Raji (cell line): Measurements from ENCODE around the gene ASTN1.

Experiments used
- POLR2A ChIP-seq: IDR thresholded peaks from 2 replicates; pipeline ENCODE4 v1.6.1; 2011; ENCODE audit warnings: low read depth, low read length, control low read depth; ENCODE audit not compliant: insufficient read depth

Gene ASTN1

GRCh38 chr1:177007437-177008161 lies 156.9 kb downstream of the ASTN1 start:
- no peak for TF ChIP-seq POLR2A

GRCh38 chr1:177002891-177003290 lies 161.6 kb downstream of the ASTN1 start:
- no peak for TF ChIP-seq POLR2A

GRCh38 chr1:177001556-177001955 lies 163.0 kb downstream of the ASTN1 start:
- no peak for TF ChIP-seq POLR2A

GRCh38 chr1:176998183-176998795 lies 166.2 kb downstream of the ASTN1 start:
- TF ChIP-seq POLR2A: no peak

- no peak for TF ChIP-seq POLR2A
These were observed 167.9 kb downstream of the ASTN1 start for GRCh38 chr1:176996456-176997090.

GRCh38 chr1:176994931-176995596 lies 169.4 kb downstream of the ASTN1 start:
- TF ChIP-seq POLR2A: no peak

- TF ChIP-seq POLR2A: no peak
These were observed 170.9 kb downstream of the ASTN1 start for GRCh38 chr1:176993587-176993986.

- no peak for TF ChIP-seq POLR2A
These were observed 174.8 kb downstream of the ASTN1 start for GRCh38 chr1:176989754-176990153.

- TF ChIP-seq POLR2A: no peak
These were observed 175.5 kb downstream of the ASTN1 start for GRCh38 chr1:176989023-176989422.

- TF ChIP-seq POLR2A: no peak
These were observed 177.5 kb downstream of the ASTN1 start for GRCh38 chr1:176987016-176987415.

GRCh38 chr1:176983731-176984130 lies 180.8 kb downstream of the ASTN1 start:
- TF ChIP-seq POLR2A: no peak

GRCh38 chr1:176976771-176977170 lies 187.7 kb downstream of the ASTN1 start:
- TF ChIP-seq POLR2A: no peak

- no peak for TF ChIP-seq POLR2A
These were observed 188.3 kb downstream of the ASTN1 start for GRCh38 chr1:176976225-176976624.

GRCh38 chr1:176964687-176965086 lies 199.8 kb downstream of the ASTN1 start:
- TF ChIP-seq POLR2A: no peak

- no peak for TF ChIP-seq POLR2A
These were observed 201.3 kb downstream of the ASTN1 start for GRCh38 chr1:176963181-176963580.

GRCh38 chr1:176961678-176962077 lies 202.8 kb downstream of the ASTN1 start:
- no peak for TF ChIP-seq POLR2A

GRCh38 chr1:176959191-176959820 lies 205.2 kb downstream of the ASTN1 start:
- TF ChIP-seq POLR2A: no peak
